ENCODE data around the gene EIF2A. TPM values are rescaled to one million over a fixed set of nuclear protein-coding genes. Genes with fewer than 3 reads are reported as not detected.

EIF2A gene
- total RNA-seq, 2 donors from 2014 or later, result 77.2 to 81.9 TPM

- H3K36me3 ChIP-seq, result no peaks in the 10 kb centered on the region
- no peak for DNase-seq
- no peak for TF ChIP-seq CTCF (IDR thresholded peaks at IDR 0.05)
- H3K9me3 ChIP-seq, result no peaks in the 10 kb centered on the region
- H3K27ac ChIP-seq, result no peak overlapping the region
- no peak overlapping the region for H3K9ac ChIP-seq (ENCODE audit: low read depth in 2 of 2, low read length in 2 of 2)
- no peak overlapping the region for H3K4me3 ChIP-seq
- intact Hi-C loops (cut with DNase I), result no loop called here
- no peaks in the 10 kb centered on the region for H3K4me1 ChIP-seq
- H3K27me3 ChIP-seq, result no peaks in the 10 kb centered on the region
These were observed 79.8 kb downstream of the EIF2A start for GRCh38 chr3:150626148-150626930.

- no peak for DNase-seq
- no peaks in the 10 kb centered on the region for H3K27me3 ChIP-seq
- intact Hi-C loops (cut with DNase I), result no loop called here
- no peak overlapping the region for H3K9ac ChIP-seq (ENCODE audit: low read depth in 2 of 2, low read length in 2 of 2)
- H3K4me1 ChIP-seq, result no peaks in the 10 kb centered on the region
- no peaks in the 10 kb centered on the region for H3K9me3 ChIP-seq
- TF ChIP-seq CTCF (IDR thresholded peaks at IDR 0.05), result no peak
- no peak overlapping the region for H3K27ac ChIP-seq
- no peak overlapping the region for H3K4me3 ChIP-seq
- H3K36me3 ChIP-seq, result no peaks in the 10 kb centered on the region
These were observed 81.0 kb downstream of the EIF2A start for GRCh38 chr3:150627557-150627956.

- Histone ChIP-seq H3K4me3 (no peak overlapping the region), H3K9ac (ENCODE audit: low read depth in 2 of 2, low read length in 2 of 2) (no peak overlapping the region), H3K27me3 (no peaks in the 10 kb centered on the region), H3K9me3 (no peaks in the 10 kb centered on the region), H3K4me1 (no peaks in the 10 kb centered on the region), H3K36me3 (no peaks in the 10 kb centered on the region), H3K27ac (no peak overlapping the region)
- intact Hi-C loops (cut with DNase I), result no loop called here
- no peak for DNase-seq
- TF ChIP-seq CTCF (IDR thresholded peaks at IDR 0.05), result no peak
These were observed 85.1 kb downstream of the EIF2A start for GRCh38 chr3:150631515-150632221.

- Histone ChIP-seq H3K9me3 (no peaks in the 10 kb centered on the region), H3K4me1 (no peaks in the 10 kb centered on the region), H3K27me3 (no peaks in the 10 kb centered on the region), H3K36me3 (no peaks in the 10 kb centered on the region), H3K9ac (ENCODE audit: low read depth in 2 of 2, low read length in 2 of 2) (no peak overlapping the region), H3K27ac (no peak overlapping the region), H3K4me3 (no peak overlapping the region)
- intact Hi-C loops (cut with DNase I), result no loop called here
- no peak for TF ChIP-seq CTCF (IDR thresholded peaks at IDR 0.05)
- no peak for DNase-seq
These were observed 88.5 kb downstream of the EIF2A start for GRCh38 chr3:150635076-150635475.

GRCh38 chr3:150635526-150635925, 88.9 kb downstream of the EIF2A start:
- H3K4me1 ChIP-seq, result no peaks in the 10 kb centered on the region
- H3K9ac ChIP-seq (ENCODE audit: low read depth in 2 of 2, low read length in 2 of 2), result no peak overlapping the region
- no peak overlapping the region for H3K4me3 ChIP-seq
- H3K9me3 ChIP-seq, result no peaks in the 10 kb centered on the region
- DNase-seq, result no peak
- no peak for TF ChIP-seq CTCF (IDR thresholded peaks at IDR 0.05)
- H3K36me3 ChIP-seq, result no peaks in the 10 kb centered on the region
- no peaks in the 10 kb centered on the region for H3K27me3 ChIP-seq
- H3K27ac ChIP-seq, result no peak overlapping the region
- intact Hi-C loops (cut with DNase I), result no loop called here

Other genes with a start within 250 kb of the EIF2A start
- gene TSC22D2, start 138.5 kb upstream of the EIF2A start, total RNA-seq, result 10 to 100 TPM; 16.7 to 31.7 TPM
- gene SERP1, start 291 bp upstream of the EIF2A start, total RNA-seq, result 100 to 1,000 TPM; 113 to 153 TPM
- 100 to 1,000 TPM; 114 to 117 TPM for gene SELENOT, start 56.5 kb downstream of the EIF2A start, total RNA-seq
- not detected for gene ERICH6, start 157.1 kb downstream of the EIF2A start, total RNA-seq
- 10 to 100 TPM; 27.9 to 33.8 TPM for gene SIAH2, start 216.4 kb downstream of the EIF2A start, total RNA-seq